ENCODE data around the gene CDH23.

CDH23 gene

DNA sequence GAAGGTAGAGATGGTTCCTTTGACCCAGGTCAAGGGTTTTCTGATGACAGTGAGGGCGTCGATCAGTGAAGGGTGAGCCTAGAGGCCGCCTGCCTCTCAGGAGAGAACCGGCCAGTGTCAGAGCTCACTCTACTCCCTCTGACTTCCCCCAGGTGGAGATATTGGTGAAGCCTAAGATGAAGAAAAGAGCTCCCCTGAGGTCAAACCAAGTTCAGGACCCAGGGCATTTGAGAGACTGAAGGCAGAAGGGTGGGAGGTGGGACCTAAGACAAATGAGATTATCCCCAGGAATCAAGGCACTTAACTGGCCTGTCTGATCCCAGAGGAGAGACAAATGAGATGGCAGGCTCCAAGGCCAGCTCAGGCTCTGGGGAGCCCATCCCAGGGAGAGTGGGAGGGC, 104.7 kb downstream of the CDH23 start:
- no peaks in the 10 kb centered on the region for H3K27me3 ChIP-seq (ENCODE audit: control insufficient read depth, insufficient read depth, low read length)
- no peak overlapping the region for H3K27ac ChIP-seq (ENCODE audit: low read depth, low read length)
- no peak overlapping the region for H3K4me3 ChIP-seq (ENCODE audit: low read length)
- H3K4me1 ChIP-seq (ENCODE audit: control insufficient read depth, insufficient read depth, low read length), result no peaks in the 10 kb centered on the region
- H3K36me3 ChIP-seq (ENCODE audit: control insufficient read depth, insufficient read depth, low read length), result no peaks in the 10 kb centered on the region
- H3K9ac ChIP-seq (ENCODE audit: low read length), result no peak overlapping the region

DNA sequence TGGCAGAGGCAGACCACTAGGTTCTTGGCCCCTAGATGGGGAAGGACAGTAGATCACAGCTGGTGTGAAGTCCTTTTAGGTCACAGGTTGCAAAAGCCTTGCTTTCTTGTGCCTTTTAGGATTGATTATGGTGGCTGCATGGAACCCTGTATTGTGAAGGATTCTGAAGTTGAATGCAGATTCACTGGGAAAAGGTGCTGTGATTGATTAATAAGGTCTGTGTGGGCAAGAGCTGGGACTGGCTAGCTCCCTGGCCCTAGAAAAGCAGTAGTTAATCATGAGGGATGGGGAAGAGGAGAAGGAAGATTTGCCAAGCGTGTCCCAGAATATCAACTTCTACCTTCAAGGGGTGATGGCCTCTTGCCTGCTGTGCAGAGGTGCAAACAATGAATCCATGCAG, 105.5 kb downstream of the CDH23 start:
- H3K4me1 ChIP-seq (ENCODE audit: control insufficient read depth, insufficient read depth, low read length), result no peaks in the 10 kb centered on the region
- no peak overlapping the region for H3K4me3 ChIP-seq (ENCODE audit: low read length)
- no peaks in the 10 kb centered on the region for H3K36me3 ChIP-seq (ENCODE audit: control insufficient read depth, insufficient read depth, low read length)
- no peaks in the 10 kb centered on the region for H3K27me3 ChIP-seq (ENCODE audit: control insufficient read depth, insufficient read depth, low read length)
- no peak overlapping the region for H3K9ac ChIP-seq (ENCODE audit: low read length)
- H3K27ac ChIP-seq (ENCODE audit: low read depth, low read length), result no peak overlapping the region

DNA sequence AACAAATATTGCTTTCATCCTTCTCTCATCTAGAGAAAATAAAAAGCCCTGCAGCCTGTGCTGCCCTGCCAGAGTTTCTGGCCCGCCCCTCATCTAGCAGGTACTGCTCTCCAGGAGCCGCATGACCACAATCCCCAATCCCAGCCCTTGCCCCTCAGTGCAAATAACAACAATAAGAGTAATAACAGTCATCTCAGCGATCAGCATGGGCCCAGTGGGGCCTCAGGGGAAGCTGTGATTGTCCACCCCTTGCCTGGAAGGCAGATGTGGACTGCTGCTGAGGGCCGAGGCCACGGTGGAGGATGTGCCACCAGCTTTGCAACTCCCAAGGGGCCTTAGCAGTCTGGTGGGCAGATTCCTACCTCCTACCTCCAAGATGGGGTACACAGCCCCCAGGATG, 106.1 kb downstream of the CDH23 start:
- H3K27ac ChIP-seq (ENCODE audit: low read depth, low read length), result no peak overlapping the region
- no peak overlapping the region for H3K4me3 ChIP-seq (ENCODE audit: low read length)
- H3K36me3 ChIP-seq (ENCODE audit: control insufficient read depth, insufficient read depth, low read length), result no peaks in the 10 kb centered on the region
- H3K4me1 ChIP-seq (ENCODE audit: control insufficient read depth, insufficient read depth, low read length), result no peaks in the 10 kb centered on the region
- H3K27me3 ChIP-seq (ENCODE audit: control insufficient read depth, insufficient read depth, low read length), result no peaks in the 10 kb centered on the region
- no peak overlapping the region for H3K9ac ChIP-seq (ENCODE audit: low read length)

DNA sequence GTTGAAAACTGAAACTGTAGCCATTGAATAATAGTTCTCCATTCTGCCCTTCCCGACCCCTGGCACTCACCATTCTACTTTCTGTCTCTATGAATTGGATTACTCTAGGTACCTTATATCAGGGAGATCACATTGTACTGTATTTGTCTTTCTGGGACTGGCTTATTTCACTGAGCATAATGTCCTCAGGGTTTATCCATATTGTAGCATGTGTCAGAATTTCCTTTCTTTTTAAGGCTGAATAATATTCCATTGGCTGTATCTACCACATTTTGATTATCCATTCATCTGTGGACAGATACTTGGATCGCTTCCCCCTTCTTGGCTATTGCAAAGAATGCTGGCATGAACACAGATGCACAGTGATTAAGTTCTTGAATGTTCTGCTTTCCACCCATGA, 107.4 kb downstream of the CDH23 start:
- no peak overlapping the region for H3K27ac ChIP-seq (ENCODE audit: low read depth, low read length)
- H3K9ac ChIP-seq (ENCODE audit: low read length), result no peak overlapping the region
- no peaks in the 10 kb centered on the region for H3K4me1 ChIP-seq (ENCODE audit: control insufficient read depth, insufficient read depth, low read length)
- no peaks in the 10 kb centered on the region for H3K36me3 ChIP-seq (ENCODE audit: control insufficient read depth, insufficient read depth, low read length)
- H3K4me3 ChIP-seq (ENCODE audit: low read length), result no peak overlapping the region
- no peaks in the 10 kb centered on the region for H3K27me3 ChIP-seq (ENCODE audit: control insufficient read depth, insufficient read depth, low read length)

DNA sequence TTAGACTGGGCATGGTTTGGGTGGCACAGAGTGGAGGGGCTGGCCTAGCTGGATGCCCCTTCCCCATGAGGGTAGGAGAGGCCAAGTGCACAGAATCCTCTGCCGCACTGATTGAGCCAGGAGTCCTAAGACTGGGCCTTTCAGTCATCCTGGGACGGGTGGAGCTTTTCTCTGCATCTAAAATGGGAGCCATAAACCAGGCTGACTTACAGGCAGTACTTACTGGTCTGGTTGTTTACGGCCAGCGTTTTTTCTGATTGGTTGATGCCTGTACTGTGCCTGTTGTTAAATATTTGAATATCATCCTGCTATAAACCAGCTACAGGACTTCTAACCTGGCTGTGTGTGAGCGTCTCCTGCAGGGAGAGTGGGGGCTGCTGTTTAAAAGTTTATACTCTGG, 107.8 kb downstream of the CDH23 start:
- Histone ChIP-seq H3K4me3 (ENCODE audit: low read length) (no peak overlapping the region), H3K27ac (ENCODE audit: low read depth, low read length) (no peak overlapping the region), H3K36me3 (ENCODE audit: control insufficient read depth, insufficient read depth, low read length) (no peaks in the 10 kb centered on the region), H3K9ac (ENCODE audit: low read length) (no peak overlapping the region), H3K27me3 (ENCODE audit: control insufficient read depth, insufficient read depth, low read length) (no peaks in the 10 kb centered on the region), H3K4me1 (ENCODE audit: control insufficient read depth, insufficient read depth, low read length) (no peaks in the 10 kb centered on the region)

DNA sequence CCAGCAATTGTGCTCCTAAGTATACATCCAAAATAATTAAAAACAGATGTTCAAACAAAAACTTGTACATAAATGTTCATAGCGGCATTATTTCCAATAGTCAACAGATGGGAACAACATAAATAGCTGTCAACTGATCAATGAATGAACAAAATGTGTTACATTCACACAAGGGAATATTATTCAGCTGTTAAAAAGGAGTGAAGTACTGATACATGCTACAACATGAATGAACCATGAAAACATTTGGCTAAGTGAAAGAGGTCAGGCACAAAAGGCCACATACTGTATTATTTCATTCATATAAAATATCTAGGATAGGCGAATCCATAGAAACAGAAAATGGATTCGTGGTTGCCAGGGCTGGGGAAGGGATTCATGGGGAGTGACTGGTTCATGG, 109.1 kb downstream of the CDH23 start:
- Histone ChIP-seq H3K4me3 (ENCODE audit: low read length) (no peak overlapping the region), H3K9ac (ENCODE audit: low read length) (no peak overlapping the region), H3K27ac (ENCODE audit: low read depth, low read length) (no peak overlapping the region), H3K27me3 (ENCODE audit: control insufficient read depth, insufficient read depth, low read length) (no peaks in the 10 kb centered on the region), H3K4me1 (ENCODE audit: control insufficient read depth, insufficient read depth, low read length) (no peaks in the 10 kb centered on the region), H3K36me3 (ENCODE audit: control insufficient read depth, insufficient read depth, low read length) (no peaks in the 10 kb centered on the region)

DNA sequence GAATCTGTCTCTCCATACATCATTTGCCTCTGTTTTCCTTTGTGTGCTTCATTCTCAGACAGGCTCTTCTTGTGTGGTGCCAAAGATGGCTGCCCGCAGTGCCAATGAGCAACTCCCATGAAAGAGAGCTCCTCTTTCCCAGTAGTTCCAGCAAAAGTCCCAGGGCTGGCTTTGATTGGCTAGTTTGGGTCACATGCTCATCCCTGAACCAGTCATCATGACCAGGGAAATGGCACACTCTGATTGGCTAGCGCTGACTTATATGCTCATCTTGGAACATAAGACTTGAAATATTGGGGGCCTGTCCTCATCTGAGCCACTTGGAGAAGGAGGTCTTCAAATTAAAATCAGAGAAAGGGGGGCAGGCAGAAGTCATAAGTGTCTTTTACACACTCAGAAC, 112.7 kb downstream of the CDH23 start:
- Histone ChIP-seq H3K27ac (ENCODE audit: low read depth, low read length) (no peak overlapping the region), H3K36me3 (ENCODE audit: control insufficient read depth, insufficient read depth, low read length) (no peaks in the 10 kb centered on the region), H3K4me3 (ENCODE audit: low read length) (no peak overlapping the region), H3K4me1 (ENCODE audit: control insufficient read depth, insufficient read depth, low read length) (no peaks in the 10 kb centered on the region), H3K27me3 (ENCODE audit: control insufficient read depth, insufficient read depth, low read length) (no peaks in the 10 kb centered on the region), H3K9ac (ENCODE audit: low read length) (no peak overlapping the region)

DNA sequence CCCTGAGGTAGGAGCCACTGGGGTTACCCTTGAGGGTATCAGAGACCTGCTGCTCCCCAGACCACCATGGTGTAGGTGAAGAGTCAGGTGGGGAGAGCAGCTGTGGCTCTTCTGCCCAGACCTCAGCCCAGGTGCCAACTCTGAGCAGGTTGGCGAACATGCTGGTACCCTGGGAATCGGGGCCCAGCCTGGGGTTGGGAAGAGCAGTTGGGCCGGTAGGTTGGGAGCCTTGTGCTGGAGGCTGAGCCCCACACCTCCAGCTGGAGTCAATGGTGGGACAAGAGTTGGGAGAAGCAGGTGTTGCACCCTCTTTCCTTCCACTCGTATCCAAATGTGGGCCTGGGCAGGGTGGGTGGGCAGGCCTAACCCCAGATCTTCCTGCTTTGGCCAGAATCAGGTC, 114.5 kb downstream of the CDH23 start:
- Histone ChIP-seq H3K27ac (ENCODE audit: low read depth, low read length) (no peak overlapping the region), H3K27me3 (ENCODE audit: control insufficient read depth, insufficient read depth, low read length) (no peaks in the 10 kb centered on the region), H3K4me3 (ENCODE audit: low read length) (no peak overlapping the region), H3K4me1 (ENCODE audit: control insufficient read depth, insufficient read depth, low read length) (no peaks in the 10 kb centered on the region), H3K9ac (ENCODE audit: low read length) (no peak overlapping the region), H3K36me3 (ENCODE audit: control insufficient read depth, insufficient read depth, low read length) (no peaks in the 10 kb centered on the region)

DNA sequence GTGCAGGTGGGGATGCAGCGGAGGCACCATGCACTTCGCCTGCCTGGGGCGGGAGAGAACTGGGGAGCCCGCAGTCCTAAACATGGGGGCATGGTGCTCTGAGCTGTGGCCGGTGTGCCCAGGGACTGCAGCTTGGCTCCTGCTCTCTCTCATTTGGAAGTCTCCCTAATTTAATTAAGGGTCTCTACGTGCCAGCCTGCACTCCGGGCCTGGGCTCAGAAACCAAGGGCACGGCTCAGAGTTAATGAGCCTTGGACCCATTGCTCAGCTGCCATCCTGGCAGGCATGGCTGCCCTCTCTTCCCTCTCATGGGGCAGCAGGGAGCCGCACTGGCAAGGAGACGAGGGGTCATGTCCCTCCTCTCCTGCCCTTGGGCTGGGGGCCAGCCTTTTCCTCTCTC, 115.6 kb downstream of the CDH23 start:
- no peak overlapping the region for H3K27ac ChIP-seq (ENCODE audit: low read depth, low read length)
- no peak overlapping the region for H3K4me3 ChIP-seq (ENCODE audit: low read length)
- H3K27me3 ChIP-seq (ENCODE audit: control insufficient read depth, insufficient read depth, low read length), result no peaks in the 10 kb centered on the region
- no peaks in the 10 kb centered on the region for H3K4me1 ChIP-seq (ENCODE audit: control insufficient read depth, insufficient read depth, low read length)
- H3K36me3 ChIP-seq (ENCODE audit: control insufficient read depth, insufficient read depth, low read length), result no peaks in the 10 kb centered on the region
- no peak overlapping the region for H3K9ac ChIP-seq (ENCODE audit: low read length)

DNA sequence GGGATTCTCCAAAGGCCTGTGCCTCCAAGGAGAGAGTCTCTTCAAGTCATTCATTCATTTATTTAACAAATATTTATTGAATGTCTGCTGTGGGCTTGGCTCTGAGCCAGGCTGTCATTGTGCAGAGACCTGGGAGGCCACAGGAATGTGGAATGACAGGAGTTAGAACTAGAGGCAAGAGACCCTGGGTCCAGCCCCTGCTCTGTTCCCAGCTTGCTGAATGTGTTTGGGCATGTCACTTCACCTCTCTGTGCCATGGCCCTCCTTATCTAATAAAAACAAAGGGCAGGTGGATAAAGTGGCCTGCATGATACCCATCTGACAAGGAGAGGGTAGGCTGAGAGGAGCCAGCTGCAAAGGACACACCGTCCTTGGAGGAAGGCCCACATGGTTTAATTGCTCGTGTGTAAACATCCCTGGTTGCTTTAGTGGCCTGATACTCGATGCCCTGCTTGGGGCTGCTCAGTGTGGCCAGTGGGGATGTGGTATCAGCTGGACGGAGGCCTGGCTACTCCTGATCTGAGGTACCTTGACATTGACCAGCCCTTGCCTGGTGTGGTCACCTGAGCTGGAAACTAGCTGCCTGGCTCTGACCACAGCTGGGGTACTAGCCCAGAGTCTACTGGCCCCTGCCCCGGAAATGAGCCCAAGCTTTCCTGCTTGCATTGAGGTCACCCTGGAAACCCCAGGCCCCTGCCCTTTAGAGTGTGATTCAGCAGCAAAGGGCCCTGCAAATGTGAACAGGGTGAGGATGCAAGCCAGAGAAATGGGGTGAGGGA, 116.2 kb downstream of the CDH23 start:
- Histone ChIP-seq H3K4me1 (ENCODE audit: control insufficient read depth, insufficient read depth, low read length) (no peaks in the 10 kb centered on the region), H3K27me3 (ENCODE audit: control insufficient read depth, insufficient read depth, low read length) (no peaks in the 10 kb centered on the region), H3K36me3 (ENCODE audit: control insufficient read depth, insufficient read depth, low read length) (no peaks in the 10 kb centered on the region), H3K9ac (ENCODE audit: low read length) (no peak overlapping the region), H3K4me3 (ENCODE audit: low read length) (no peak overlapping the region), H3K27ac (ENCODE audit: low read depth, low read length) (no peak overlapping the region)

DNA sequence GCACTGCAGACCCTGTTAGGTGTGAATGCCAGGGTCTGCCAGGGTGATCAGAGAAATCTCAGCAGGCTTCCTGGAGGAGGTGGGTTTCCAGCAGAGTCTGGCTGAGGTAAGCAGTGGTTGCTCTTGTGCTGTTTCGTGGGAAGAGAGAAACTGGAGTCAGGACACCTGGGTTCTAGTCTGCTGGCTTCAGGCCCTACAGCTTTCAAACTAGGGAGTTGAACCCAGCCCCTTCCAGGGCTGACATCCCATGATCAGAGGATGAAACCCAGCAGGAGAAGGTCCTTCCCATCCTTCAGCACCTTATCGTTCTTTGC, 116.8 kb downstream of the CDH23 start:
- Histone ChIP-seq H3K9ac (ENCODE audit: low read length) (no peak overlapping the region), H3K4me1 (ENCODE audit: control insufficient read depth, insufficient read depth, low read length) (no peaks in the 10 kb centered on the region), H3K27me3 (ENCODE audit: control insufficient read depth, insufficient read depth, low read length) (no peaks in the 10 kb centered on the region), H3K36me3 (ENCODE audit: control insufficient read depth, insufficient read depth, low read length) (no peaks in the 10 kb centered on the region), H3K4me3 (ENCODE audit: low read length) (no peak overlapping the region), H3K27ac (ENCODE audit: low read depth, low read length) (no peak overlapping the region)

DNA sequence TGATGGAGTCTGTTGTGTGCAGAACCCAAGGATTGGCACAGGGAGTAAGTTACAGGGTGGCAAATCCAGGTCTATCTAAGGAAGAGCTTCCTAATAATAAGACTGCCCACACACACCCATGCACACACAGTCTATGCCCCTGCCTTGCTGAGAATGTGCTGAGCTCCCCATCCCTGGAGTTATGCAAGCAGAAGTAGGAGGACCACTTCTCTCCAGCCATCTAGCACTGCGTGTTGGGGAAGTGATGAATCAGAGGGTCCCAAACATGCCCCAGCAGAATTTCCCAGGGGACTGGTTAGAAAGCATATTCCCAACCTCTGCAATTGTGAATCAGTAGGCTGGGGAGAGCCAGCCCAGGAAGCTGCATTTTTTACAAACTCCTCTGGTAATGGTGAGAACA, 117.2 kb downstream of the CDH23 start:
- H3K4me3 ChIP-seq (ENCODE audit: low read length), result no peak overlapping the region
- no peak overlapping the region for H3K27ac ChIP-seq (ENCODE audit: low read depth, low read length)
- no peaks in the 10 kb centered on the region for H3K36me3 ChIP-seq (ENCODE audit: control insufficient read depth, insufficient read depth, low read length)
- no peaks in the 10 kb centered on the region for H3K4me1 ChIP-seq (ENCODE audit: control insufficient read depth, insufficient read depth, low read length)
- no peak overlapping the region for H3K9ac ChIP-seq (ENCODE audit: low read length)
- no peaks in the 10 kb centered on the region for H3K27me3 ChIP-seq (ENCODE audit: control insufficient read depth, insufficient read depth, low read length)

DNA sequence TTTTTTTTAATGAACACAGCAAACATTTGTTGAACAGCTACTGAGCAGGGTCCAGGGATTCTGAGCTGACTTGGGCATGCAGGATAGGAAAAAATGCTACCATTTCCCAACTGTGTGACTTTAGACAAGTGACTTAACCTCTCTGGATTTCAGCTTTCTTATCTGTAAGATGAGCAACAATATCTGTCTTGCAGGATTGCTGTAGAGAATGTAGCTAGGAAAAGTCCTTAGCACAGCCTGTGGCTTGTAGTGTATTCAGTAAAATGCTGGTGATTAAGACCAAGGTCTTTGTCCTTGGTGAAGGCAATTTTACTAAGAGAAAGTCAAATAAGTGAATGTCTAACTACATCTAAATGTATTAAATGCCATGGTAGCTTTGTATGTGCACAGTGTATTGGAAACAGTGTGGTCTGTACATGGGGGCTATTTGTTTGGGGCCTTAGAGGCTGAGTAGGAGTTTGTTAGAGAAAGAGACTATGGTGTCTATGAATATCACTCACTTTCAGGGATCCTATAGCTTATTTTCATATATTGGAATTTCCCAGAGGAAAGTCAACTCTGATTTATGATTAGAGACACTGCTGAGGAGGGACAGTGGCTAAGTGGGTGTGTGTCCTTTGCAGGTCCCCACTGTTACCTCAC, 118.9 kb downstream of the CDH23 start:
- H3K9ac ChIP-seq (ENCODE audit: low read length), result no peak overlapping the region
- H3K27me3 ChIP-seq (ENCODE audit: control insufficient read depth, insufficient read depth, low read length), result no peaks in the 10 kb centered on the region
- H3K4me1 ChIP-seq (ENCODE audit: control insufficient read depth, insufficient read depth, low read length), result no peaks in the 10 kb centered on the region
- H3K4me3 ChIP-seq (ENCODE audit: low read length), result no peak overlapping the region
- no peak overlapping the region for H3K27ac ChIP-seq (ENCODE audit: low read depth, low read length)
- H3K36me3 ChIP-seq (ENCODE audit: control insufficient read depth, insufficient read depth, low read length), result no peaks in the 10 kb centered on the region
